Activated naive CD8-positive, alpha-beta T cell treated with anti-CD3 and anti-CD28 coated beads, Interleukin-2, amount 50 U/mL, for 24 hours (primary cell): ENCODE measurements around the gene ACBD5.
"Not testable (repeated sequence)": the region's sequence is repeated elsewhere in the genome, so short reads cannot be mapped to it uniquely, and the experiment has no call there.

Source experiments
- ATAC-seq: fragments of 150-1000 bp; cut with Tn5 transposase; one replicate; pipeline ENCODE4 v1.10.0; 2021
- DNase-seq: peaks from one replicate; pipeline ENCODE4 v3.0.0; 2021
- H3K27ac Mint-ChIP-seq: one replicate; pipeline ENCODE4 v1.8.0; 2021; ENCODE audit warnings: mild to moderate bottlenecking, mixed read lengths
- H3K27me3 Mint-ChIP-seq: one replicate; pipeline ENCODE4 v1.8.0; 2021; ENCODE audit warnings: mixed read lengths
- H3K36me3 Mint-ChIP-seq: one replicate; pipeline ENCODE4 v1.8.0; 2021; ENCODE audit warnings: low read depth, mixed read lengths
- H3K4me1 Mint-ChIP-seq: one replicate; pipeline ENCODE4 v1.8.0; 2021; ENCODE audit warnings: mixed read lengths
- H3K4me3 Mint-ChIP-seq: one replicate; pipeline ENCODE4 v1.8.0; 2021; ENCODE audit warnings: mild to moderate bottlenecking, moderate library complexity, mixed read lengths
- H3K9me3 Mint-ChIP-seq: one replicate; pipeline ENCODE4 v1.8.0; 2021; ENCODE audit warnings: mixed read lengths

The ACBD5 gene

DNA sequence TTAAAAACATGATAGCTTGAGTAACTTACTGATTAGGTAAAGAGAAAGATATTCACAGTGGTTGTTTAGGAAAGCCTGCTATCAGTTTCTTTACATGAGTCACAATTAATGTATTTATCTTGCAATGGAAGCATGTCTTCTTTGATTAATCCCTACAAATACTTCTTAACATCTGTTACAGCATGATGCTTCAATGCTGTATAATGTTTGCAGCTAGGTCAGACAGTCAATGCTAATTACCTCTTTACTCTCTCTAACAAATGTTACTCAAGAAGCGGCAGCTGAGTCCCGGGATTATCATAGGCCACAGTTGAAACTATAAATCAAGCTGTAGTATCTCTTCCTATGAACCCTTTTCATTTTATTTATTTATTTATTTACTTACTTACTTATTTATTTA is 33.2 kb downstream of the ACBD5 start:
- Mint-ChIP-seq H3K9me3 (no peaks in the 10 kb centered on the region), H3K4me1 (no peaks in the 10 kb centered on the region), H3K27ac (no peak overlapping the region), H3K27me3 (no peaks in the 10 kb centered on the region), H3K4me3 (no peak overlapping the region), H3K36me3 (peaks cover 33% of the 10 kb centered on the region)
- ATAC-seq (no peak), DNase-seq (no peak)

DNA sequence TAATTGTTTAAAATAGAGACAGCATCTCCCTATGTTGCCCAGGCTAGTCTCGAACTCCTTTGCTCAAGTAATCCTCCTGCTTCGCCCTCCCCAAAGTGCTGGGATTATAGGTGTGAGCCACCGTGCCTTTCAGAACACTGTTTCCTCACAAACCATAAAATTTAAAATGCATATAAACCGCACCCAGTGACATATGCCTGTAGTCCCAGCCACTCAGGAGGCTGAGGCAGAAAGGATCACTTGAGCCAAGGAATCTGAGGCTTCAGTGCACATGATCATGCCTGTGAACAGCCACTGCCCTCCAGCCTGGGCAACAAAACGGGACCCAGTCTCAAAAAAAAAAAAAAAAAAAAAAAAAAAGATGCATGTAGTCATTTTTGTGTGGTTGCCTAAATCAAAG is 36.8 kb downstream of the ACBD5 start:
- H3K4me1 Mint-ChIP-seq: no peaks in the 10 kb centered on the region
- no peaks in the 10 kb centered on the region for H3K27me3 Mint-ChIP-seq
- ATAC-seq (no peak), DNase-seq (no peak)
- H3K9me3 Mint-ChIP-seq: no peaks in the 10 kb centered on the region
- no peak overlapping the region for H3K27ac Mint-ChIP-seq
- peaks cover 22% of the 10 kb centered on the region for H3K36me3 Mint-ChIP-seq
- no peak overlapping the region for H3K4me3 Mint-ChIP-seq

DNA sequence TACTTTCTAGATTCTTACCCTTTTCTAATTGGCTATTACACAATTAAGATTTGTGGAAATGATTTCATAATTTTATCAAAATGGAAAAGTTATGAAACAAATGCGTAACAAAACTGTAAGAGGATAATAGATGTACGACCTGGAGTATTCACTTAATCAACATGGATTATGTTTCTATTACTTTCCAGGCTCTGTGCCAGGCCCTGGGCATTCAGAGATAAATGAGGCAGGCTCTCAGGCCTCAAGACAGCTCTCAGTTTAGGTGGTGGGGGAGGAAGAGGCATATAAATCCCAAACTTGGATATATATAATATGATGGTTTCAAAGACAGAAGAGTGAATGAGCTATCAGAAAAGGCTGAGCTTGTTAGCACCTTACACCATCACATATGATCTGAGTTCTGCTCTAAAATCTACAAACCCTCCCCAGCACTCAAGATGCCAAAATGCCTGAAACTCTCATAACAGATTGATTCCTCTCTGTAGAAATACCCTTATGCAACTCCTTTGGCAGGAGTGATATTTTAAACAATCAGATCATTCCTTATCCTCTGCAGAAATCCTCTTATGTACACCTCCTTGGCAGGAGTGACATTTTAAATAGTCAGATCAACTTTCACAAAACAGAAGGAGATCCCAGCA is 42.5 kb downstream of the ACBD5 start:
- Mint-ChIP-seq H3K27me3 (no peaks in the 10 kb centered on the region), H3K36me3 (peaks cover 7% of the 10 kb centered on the region), H3K4me1 (no peaks in the 10 kb centered on the region), H3K4me3 (no peak overlapping the region), H3K27ac (no peak overlapping the region), H3K9me3 (no peaks in the 10 kb centered on the region)
- ATAC-seq (no peak), DNase-seq (no peak)

DNA sequence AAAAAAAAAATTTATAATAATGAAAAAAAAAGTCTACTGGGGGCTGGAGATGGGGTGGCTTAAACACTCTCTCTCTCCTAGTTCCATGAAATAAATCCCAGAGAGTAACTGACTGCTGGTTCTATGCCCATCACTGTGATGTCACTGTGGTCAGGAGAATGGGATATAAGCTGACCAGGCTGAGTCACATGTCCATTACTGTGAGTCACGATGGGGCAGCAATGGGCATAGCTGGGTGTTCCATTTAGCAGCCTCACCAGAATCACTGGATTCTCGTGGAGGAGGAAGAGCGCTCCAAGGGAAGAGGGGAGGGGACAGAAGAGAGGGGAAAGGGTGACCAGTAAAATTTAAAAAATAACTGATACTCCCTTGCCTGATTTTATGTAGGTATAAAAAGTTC is 48.3 kb downstream of the ACBD5 start:
- no peak overlapping the region for H3K27ac Mint-ChIP-seq
- H3K9me3 Mint-ChIP-seq: no peaks in the 10 kb centered on the region
- no peak overlapping the region for H3K4me3 Mint-ChIP-seq
- H3K27me3 Mint-ChIP-seq: no peaks in the 10 kb centered on the region
- ATAC-seq: no peak
- H3K4me1 Mint-ChIP-seq: no peaks in the 10 kb centered on the region
- peaks cover 7% of the 10 kb centered on the region for H3K36me3 Mint-ChIP-seq
- no peak for DNase-seq

DNA sequence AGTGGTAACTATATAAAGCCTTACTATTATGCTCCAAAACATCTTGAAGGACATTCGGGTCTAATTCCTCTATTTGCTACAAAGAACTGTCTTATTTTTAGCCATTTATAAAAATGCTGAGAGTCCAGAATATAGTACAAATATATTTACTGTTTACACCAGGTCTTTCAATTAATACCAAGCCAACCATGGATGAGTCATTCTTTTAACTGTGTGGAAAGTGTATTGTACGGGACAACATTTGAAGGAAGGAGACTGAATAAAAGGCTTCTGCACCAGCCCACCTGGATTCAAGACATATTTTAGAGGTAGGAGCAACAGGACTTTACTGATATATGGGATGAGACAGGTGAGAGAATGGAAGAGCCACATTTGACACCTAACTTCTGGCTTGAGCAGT is 50.1 kb downstream of the ACBD5 start:
- Mint-ChIP-seq H3K36me3 (peaks cover 14% of the 10 kb centered on the region), H3K27me3 (no peaks in the 10 kb centered on the region), H3K4me3 (no peak overlapping the region), H3K27ac (no peak overlapping the region), H3K4me1 (no peaks in the 10 kb centered on the region), H3K9me3 (no peaks in the 10 kb centered on the region)
- DNase-seq (no peak), ATAC-seq (no peak)

DNA sequence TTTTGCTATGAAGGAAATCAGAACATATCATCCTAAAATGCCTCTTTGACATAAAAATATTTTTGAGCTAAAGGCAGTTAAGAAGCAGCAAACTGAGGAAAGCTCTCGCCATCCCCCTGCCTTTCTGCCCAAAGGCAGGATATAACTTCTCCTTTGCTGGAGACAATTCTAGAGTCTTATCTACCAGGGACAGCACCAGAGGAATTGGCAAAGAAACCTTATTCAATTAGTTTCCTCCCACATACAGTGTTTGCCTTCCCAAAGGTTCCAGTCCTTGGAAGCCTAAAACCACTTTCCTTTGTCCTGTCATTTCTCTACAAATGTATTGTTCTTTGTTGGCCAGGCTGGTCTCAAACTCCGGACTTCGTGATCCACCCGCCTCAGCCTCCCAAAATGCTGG is 51.7 kb downstream of the ACBD5 start:
- no peaks in the 10 kb centered on the region for H3K4me1 Mint-ChIP-seq
- H3K27me3 Mint-ChIP-seq: no peaks in the 10 kb centered on the region
- H3K9me3 Mint-ChIP-seq: no peaks in the 10 kb centered on the region
- ATAC-seq (no peak), DNase-seq (no peak)
- peaks cover 27% of the 10 kb centered on the region for H3K36me3 Mint-ChIP-seq
- H3K4me3 Mint-ChIP-seq: no peak overlapping the region
- H3K27ac Mint-ChIP-seq: no peak overlapping the region

DNA sequence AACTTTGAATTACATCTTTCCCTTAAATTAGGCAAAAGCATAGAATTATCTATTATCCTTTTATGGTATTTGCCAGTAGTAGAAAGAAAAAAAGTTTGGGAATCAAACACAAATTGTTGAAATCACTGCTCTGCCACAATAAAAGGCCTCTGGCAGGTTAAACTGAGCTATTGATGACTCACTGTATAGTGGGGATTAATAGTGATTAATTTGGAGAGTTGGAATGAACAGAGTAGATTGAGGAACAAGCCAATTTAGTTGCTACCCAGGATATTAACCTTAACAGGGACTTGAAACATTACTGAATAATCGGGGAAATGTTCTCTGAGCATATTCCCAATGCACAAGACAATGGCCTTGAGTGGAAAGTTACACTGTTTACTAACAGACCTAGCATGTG is 52.3 kb downstream of the ACBD5 start:
- DNase-seq (no peak), ATAC-seq (no peak)
- no peaks in the 10 kb centered on the region for H3K4me1 Mint-ChIP-seq
- no peak overlapping the region for H3K27ac Mint-ChIP-seq
- H3K27me3 Mint-ChIP-seq: no peaks in the 10 kb centered on the region
- H3K4me3 Mint-ChIP-seq: no peak overlapping the region
- H3K36me3 Mint-ChIP-seq: peaks cover 28% of the 10 kb centered on the region
- no peaks in the 10 kb centered on the region for H3K9me3 Mint-ChIP-seq

DNA sequence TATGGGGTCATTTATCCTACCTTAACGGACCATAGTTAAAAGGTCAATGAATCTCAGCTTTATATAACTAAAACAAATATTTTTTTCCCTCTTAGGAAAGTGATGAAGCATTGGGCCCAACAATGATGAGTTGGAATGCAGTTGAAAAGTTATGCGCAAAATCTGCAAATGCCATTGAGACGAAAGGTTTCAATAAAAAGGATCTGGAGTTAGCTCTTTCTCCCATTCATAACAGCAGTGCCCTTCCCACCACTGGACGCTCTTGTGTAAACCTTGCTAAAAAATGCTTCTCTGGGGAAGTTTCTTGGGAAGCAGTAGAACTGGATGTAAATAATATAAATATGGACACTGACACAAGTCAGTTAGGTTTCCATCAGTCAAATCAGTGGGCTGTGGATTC is 70.7 kb downstream of the ACBD5 start:
- Mint-ChIP-seq H3K9me3 (no peaks in the 10 kb centered on the region), H3K36me3 (peaks cover 53% of the 10 kb centered on the region), H3K27me3 (no peaks in the 10 kb centered on the region), H3K4me3 (no peak overlapping the region), H3K27ac (no peak overlapping the region), H3K4me1 (peaks cover 11% of the 10 kb centered on the region)
- no peak for ATAC-seq
- no peak for DNase-seq

DNA sequence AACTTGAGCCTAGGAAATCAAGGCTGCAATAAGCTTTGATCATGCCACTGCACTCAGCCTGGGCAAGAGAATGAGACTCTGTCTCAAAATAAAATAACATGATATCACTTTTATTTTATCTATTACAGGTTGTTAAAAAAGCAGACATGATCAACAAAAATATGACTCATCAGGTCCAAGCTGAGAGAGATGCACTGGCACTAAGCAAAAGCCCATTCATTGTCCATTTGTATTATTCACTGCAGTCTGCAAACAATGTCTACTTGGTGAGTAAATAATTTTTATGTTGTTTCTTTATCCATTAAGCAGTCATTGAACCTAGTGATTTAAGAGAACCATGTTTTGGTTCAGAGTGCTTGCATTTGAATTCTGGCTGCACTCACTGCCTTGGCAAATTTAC is 82.2 kb downstream of the ACBD5 start:
- Mint-ChIP-seq H3K4me3 (no peak overlapping the region), H3K36me3 (peaks cover 57% of the 10 kb centered on the region), H3K9me3 (no peaks in the 10 kb centered on the region), H3K27ac (no peak overlapping the region), H3K27me3 (no peaks in the 10 kb centered on the region), H3K4me1 (peaks cover 20% of the 10 kb centered on the region)
- DNase-seq: no peak
- ATAC-seq: no peak

DNA sequence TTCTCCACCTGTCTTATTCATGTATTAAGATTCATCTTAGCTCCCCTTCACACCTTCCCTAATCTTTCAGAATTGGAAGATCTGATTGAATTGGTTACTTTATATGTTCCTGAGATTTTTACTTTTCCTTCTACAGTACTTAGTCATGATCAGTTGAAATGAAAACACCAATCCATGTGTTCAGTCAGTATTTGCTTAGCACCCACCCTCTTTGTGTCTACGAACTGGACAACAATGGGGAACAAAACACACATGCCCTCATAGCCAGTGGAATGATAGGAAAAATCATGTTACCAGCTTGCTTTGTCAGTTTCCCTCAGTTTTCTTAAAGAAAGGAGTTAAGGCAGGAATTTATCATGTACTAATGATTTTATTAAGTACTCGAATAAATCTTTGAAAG is 83.4 kb downstream of the ACBD5 start:
- H3K36me3 Mint-ChIP-seq: peaks cover 61% of the 10 kb centered on the region
- peak overlapping the region; percentile 83 for H3K27ac Mint-ChIP-seq
- ATAC-seq (no peak), DNase-seq (no peak)
- no peaks in the 10 kb centered on the region for H3K27me3 Mint-ChIP-seq
- peak overlapping the region; percentile 95 for H3K4me3 Mint-ChIP-seq
- H3K4me1 Mint-ChIP-seq: peaks cover 30% of the 10 kb centered on the region
- no peaks in the 10 kb centered on the region for H3K9me3 Mint-ChIP-seq

DNA sequence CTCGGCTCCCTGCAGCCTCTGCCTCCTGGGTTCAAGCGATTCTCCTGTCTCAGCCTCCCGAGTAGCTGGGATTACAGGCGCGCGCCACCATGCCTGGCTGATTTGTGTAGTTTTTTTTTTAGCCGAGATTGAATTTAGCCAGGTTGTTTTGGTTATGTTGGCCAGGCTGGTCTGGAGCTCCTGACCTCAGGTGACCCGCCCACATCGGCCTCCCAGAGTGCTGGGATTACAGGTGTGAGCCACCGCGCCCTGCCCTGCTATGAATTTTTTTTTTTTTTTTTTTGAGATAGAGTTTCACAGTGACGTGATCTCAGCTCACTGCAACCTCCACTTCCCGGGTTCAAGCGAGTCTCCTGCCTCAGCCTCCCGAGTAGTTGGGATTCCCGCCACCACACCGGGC is 84.0 kb downstream of the ACBD5 start:
- not testable (repeated sequence) for ATAC-seq, H3K27me3 Mint-ChIP-seq, DNase-seq, H3K9me3 Mint-ChIP-seq
- Mint-ChIP-seq H3K36me3 (peaks cover 56% of the 10 kb centered on the region), H3K27ac (peak overlapping the region; percentile 100), H3K4me3 (peak overlapping the region; percentile 95), H3K4me1 (peaks cover 33% of the 10 kb centered on the region)

DNA sequence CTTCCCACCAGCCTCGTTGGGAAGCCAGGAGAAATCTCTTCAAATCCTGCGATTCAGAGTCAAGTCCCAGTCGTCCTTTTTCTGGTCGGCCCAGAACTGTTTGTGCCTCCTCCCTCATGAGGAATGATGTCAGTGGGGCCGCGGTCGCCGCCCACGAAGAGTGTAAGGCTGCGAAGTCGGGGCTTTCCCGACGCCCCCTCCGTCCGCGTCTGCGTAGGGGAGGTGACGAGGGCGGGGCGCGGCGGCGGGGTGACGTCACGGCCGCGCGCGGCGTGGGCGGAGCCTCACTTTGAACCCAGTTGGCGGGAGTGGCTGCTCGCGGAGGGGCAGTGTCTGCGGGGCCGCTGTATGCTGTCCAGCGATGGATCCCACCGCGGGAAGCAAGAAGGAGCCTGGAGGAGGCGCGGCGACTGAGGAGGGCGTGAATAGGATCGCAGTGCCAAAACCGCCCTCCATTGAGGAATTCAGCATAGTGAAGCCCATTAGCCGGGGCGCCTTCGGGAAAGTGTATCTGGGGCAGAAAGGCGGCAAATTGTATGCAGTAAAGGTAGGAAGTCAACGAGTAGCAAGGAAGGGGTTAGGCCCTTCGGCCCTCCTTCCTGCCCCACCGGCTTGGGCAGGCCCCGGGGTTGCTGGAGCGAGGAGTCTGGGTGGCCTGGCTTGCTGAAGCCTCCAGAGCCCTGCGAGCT is 85.4 kb downstream of the ACBD5 start, which contains the start of gene MASTL:
Gene MASTL, plus strand, starts transcription at position 287 of the 689 bp plus-strand sequence. Its CDS starts 75 bp downstream, at position 362.
- H3K4me3 Mint-ChIP-seq: peak within 1 kb of the TSS; percentile 95
- peak within 1 kb of the TSS; percentile 100 for H3K27ac Mint-ChIP-seq
- H3K36me3 Mint-ChIP-seq: peaks cover 51% of the 10 kb centered on the region

DNA sequence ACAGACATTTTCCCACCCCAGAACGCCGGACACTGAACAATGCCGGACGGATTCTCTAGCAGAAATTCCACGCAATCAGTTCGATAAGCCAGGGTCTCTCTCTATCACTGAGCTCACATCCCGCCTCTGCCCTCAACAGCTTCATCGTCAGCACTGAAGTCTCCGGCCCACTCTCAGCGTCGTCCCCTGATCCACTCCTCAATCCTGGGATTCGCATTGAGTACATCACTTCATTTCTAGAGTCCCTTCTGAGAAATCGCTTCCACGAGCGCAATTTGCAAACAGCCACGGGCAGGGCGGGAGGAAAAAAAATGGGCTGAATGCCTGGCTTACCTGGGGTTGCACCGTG is 86.8 kb downstream of the ACBD5 start:
- Mint-ChIP-seq H3K36me3 (peaks cover 55% of the 10 kb centered on the region), H3K9me3 (no peaks in the 10 kb centered on the region), H3K27ac (peak overlapping the region; percentile 100), H3K4me3 (peak overlapping the region; percentile 95), H3K4me1 (peaks cover 49% of the 10 kb centered on the region), H3K27me3 (no peaks in the 10 kb centered on the region)
- DNase-seq (no peak), ATAC-seq (peak; percentile 9)

More for the DNA sequence above, 85.4 kb downstream of the ACBD5 start, which contains the start of gene MASTL:
- Mint-ChIP-seq H3K4me1 (peaks cover 46% of the 10 kb centered on the region), H3K27me3 (no peaks in the 10 kb centered on the region), H3K9me3 (no peaks in the 10 kb centered on the region)
- DNase-seq: peak; percentile 95
- ATAC-seq: peak; percentile 81

DNA sequence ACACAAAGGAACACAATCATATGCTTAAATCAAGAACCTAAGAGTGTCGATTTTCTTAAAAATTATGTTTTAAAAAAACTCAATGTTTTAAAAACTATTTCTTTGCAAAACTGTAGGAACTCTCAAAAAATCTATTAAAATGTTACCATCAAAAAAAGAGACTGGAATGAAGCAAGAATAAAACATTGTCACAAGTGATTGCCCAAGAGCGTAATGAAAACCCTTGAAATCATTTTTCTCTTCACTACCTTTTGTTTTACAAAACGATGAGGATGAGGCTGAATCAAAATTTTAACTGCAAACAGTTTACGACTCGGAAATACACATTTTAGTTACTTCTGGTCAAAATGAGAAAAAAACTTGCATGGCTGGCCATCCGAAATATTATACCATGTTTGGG is 87.3 kb downstream of the ACBD5 start:
- no peaks in the 10 kb centered on the region for H3K9me3 Mint-ChIP-seq
- peaks cover 54% of the 10 kb centered on the region for H3K36me3 Mint-ChIP-seq
- peak overlapping the region; percentile 100 for H3K27ac Mint-ChIP-seq
- DNase-seq: no peak
- peaks cover 49% of the 10 kb centered on the region for H3K4me1 Mint-ChIP-seq
- no peak for ATAC-seq
- H3K4me3 Mint-ChIP-seq: peak overlapping the region; percentile 95
- H3K27me3 Mint-ChIP-seq: no peaks in the 10 kb centered on the region

DNA sequence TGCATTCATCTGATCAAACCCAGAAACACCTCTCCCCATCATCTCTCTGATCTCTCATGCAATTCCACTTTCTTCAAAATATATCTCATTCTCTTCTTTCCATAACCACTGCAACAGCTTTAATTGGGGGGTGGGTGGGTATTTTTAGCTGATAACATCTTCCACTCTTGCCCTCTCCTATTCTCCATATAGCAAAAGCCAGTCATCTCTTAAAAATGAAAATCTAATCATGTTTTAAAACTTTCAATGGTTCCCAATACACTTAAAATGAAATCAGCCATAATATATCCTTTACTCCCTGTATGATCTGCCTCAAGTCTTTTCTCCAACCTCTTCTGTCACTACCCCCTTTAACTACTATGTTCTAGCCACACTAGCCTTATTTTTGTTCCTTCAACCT is 87.9 kb downstream of the ACBD5 start:
- peak overlapping the region; percentile 95 for H3K4me3 Mint-ChIP-seq
- no peaks in the 10 kb centered on the region for H3K27me3 Mint-ChIP-seq
- H3K9me3 Mint-ChIP-seq: no peaks in the 10 kb centered on the region
- DNase-seq (no peak), ATAC-seq (no peak)
- peaks cover 46% of the 10 kb centered on the region for H3K4me1 Mint-ChIP-seq
- H3K36me3 Mint-ChIP-seq: peaks cover 51% of the 10 kb centered on the region
- H3K27ac Mint-ChIP-seq: peak overlapping the region; percentile 100
